ENCODE data around the gene TPPP3. TPM values are rescaled to one million over a fixed set of nuclear protein-coding genes. Genes with fewer than 3 reads are reported as not detected.

The TPPP3 gene
- total RNA-seq, 1 donor from 2014 or later, result 135 TPM

DNA sequence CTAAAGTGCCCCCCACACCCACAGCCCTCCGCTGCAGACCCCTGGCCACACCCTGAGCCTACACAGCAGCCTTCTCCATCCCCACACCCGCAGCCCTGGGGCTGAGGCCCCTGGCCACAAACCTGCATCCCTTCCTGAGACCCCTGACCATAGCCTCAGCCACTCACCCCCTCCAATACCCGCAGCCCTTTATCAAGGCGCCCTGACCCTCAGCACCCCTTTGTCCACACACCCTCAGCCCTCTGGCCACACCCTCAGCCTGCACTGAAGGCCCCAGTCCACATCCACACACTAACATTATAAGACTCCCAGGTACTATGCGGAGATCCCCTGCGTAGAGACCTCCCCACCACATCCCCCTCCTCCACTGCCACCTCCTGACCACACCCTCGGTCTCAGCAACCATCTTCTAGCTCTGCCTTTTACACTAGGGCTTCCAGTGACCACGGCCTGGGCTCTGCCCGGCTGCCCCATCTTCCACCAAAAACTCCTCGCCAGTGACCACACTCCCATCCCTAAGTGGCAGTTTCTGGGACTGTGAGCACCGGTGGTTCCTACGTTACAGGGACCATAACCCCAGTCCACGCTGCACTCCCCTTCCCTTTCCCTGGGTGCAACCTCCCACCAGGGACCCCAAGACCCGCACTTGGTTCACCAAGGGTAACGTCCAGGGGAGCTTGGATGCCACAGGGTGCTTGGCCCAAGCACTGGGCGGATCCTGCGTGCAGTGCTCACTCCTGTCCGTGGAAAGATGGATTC, 818 bp downstream of the TPPP3 start:
- peaks cover 68 to 73% (median 73%) of the 10 kb centered on the region in 3 donors for H3K4me1 ChIP-seq (ENCODE audit: control insufficient read depth in 3 of 3, insufficient read depth in 3 of 3, low read length in 3 of 3)
- H3K27me3 ChIP-seq (ENCODE audit: control insufficient read depth in 3 of 3, insufficient read depth in 3 of 3, low read length in 3 of 3), result no peaks in the 10 kb centered on the region
- peak overlapping the region; percentile 79 to 83 (median 82) for H3K4me3 ChIP-seq (ENCODE audit: low read length in 3 of 3)
- peak overlapping the region; percentile 73 to 85 (median 82) for H3K9ac ChIP-seq (ENCODE audit: low read depth in 1 of 3, low read length in 3 of 3)
- no peaks in the 10 kb centered on the region for H3K36me3 ChIP-seq (ENCODE audit: control insufficient read depth in 3 of 3, insufficient read depth in 3 of 3, low read length in 3 of 3)
- H3K27ac ChIP-seq (ENCODE audit: low read depth, low read length), result peak overlapping the region; percentile 80
- no peaks in the 10 kb centered on the region for H3K9me3 ChIP-seq (ENCODE audit: control insufficient read depth in 3 of 3, low read length in 3 of 3)

DNA sequence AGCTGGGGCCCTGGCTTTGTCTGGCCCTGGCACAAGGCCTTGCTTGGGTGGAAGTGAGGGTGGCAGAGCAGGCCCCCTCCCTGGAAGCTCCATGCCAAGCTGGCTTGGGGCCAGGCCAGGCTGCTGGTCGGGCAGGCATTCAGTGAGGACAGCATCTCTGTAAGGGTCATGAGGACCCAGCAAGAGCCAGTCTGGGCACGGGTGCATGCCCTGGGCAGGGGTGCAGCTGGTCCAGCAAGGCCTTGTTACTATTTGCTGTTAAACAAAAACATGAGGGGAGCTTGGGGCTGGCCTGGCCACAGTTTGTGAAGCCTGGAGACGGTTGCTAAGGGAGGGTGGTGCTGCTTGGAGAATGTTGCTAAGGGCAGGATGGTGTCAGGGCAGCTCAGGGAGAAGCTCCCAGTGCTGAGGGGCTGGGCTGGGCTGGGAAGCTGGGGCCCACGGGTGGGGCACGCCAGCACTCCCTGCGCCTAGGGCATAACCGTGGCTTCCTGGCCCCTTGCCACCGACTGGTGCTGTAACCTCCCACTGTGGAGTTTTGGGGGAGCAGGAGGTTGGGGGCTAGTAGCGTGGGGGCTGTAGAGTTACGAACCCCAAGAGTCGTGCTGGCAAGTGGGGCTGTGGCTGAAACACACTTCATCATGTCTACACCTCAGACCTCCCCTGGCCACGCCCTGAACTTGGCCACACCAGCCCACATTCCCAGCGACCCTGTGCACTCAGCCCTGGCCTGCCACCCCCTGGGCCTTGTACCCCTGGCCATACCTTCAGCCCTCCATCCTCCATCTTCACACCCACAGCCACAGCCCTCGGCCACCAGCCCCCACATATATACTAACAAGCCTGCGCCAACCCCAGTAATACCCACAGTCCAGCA, 1.6 kb downstream of the TPPP3 start:
- no peaks in the 10 kb centered on the region for H3K9me3 ChIP-seq (ENCODE audit: control insufficient read depth in 3 of 3, low read length in 3 of 3)
- no peaks in the 10 kb centered on the region for H3K36me3 ChIP-seq (ENCODE audit: control insufficient read depth in 3 of 3, insufficient read depth in 3 of 3, low read length in 3 of 3)
- peak overlapping the region; percentile 79 to 83 (median 82) for H3K4me3 ChIP-seq (ENCODE audit: low read length in 3 of 3)
- H3K9ac ChIP-seq (ENCODE audit: low read depth in 1 of 3, low read length in 3 of 3), result peak overlapping the region; percentile 73 to 85 (median 82)
- H3K27me3 ChIP-seq (ENCODE audit: control insufficient read depth in 3 of 3, insufficient read depth in 3 of 3, low read length in 3 of 3), result no peaks in the 10 kb centered on the region
- peak overlapping the region; percentile 80 for H3K27ac ChIP-seq (ENCODE audit: low read depth, low read length)
- peaks cover 61 to 67% (median 66%) of the 10 kb centered on the region in 3 donors for H3K4me1 ChIP-seq (ENCODE audit: control insufficient read depth in 3 of 3, insufficient read depth in 3 of 3, low read length in 3 of 3)

DNA sequence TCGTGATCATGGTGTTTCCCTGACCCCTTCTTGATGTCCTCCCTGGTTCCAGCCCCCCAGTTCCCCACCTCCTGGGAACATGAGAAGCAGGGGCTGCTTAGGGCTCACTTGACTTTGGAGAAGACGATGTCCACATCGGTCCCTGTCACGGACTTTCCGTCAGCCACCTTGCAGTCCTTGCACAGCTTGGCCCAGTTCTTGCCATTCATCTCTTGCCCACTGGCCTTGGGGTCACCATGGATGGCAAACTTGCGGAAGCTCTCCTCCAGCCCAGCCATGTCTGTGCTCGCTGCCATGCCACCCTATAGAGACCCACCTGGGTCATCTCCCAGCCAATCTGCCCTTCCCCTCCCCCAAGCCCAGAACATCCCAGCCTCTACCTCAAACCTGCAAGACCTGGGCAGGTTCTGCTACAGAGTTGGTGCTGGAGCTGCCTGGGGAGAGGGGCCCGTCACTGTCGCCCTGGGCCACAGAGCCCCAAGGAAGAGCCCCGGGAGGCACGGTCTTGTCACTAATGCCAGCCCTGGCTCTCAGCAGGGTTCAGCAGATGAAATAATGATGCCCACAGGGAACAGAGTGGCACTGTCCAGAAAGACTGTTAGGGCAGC, 2.4 kb downstream of the TPPP3 start:
- peak overlapping the region; percentile 80 for H3K27ac ChIP-seq (ENCODE audit: low read depth, low read length)
- H3K4me1 ChIP-seq (ENCODE audit: control insufficient read depth in 3 of 3, insufficient read depth in 3 of 3, low read length in 3 of 3), result peaks cover 57 to 60% (median 60%) of the 10 kb centered on the region in 3 donors
- H3K9ac ChIP-seq (ENCODE audit: low read depth in 1 of 3, low read length in 3 of 3), result peak overlapping the region in 2 of 3 donors; percentile 73 to 82
- H3K4me3 ChIP-seq (ENCODE audit: low read length in 3 of 3), result peak overlapping the region in 2 of 3 donors; percentile 14 to 35
- no peaks in the 10 kb centered on the region for H3K9me3 ChIP-seq (ENCODE audit: control insufficient read depth in 3 of 3, low read length in 3 of 3)
- no peaks in the 10 kb centered on the region for H3K36me3 ChIP-seq (ENCODE audit: control insufficient read depth in 3 of 3, insufficient read depth in 3 of 3, low read length in 3 of 3)
- no peaks in the 10 kb centered on the region for H3K27me3 ChIP-seq (ENCODE audit: control insufficient read depth in 3 of 3, insufficient read depth in 3 of 3, low read length in 3 of 3)

DNA sequence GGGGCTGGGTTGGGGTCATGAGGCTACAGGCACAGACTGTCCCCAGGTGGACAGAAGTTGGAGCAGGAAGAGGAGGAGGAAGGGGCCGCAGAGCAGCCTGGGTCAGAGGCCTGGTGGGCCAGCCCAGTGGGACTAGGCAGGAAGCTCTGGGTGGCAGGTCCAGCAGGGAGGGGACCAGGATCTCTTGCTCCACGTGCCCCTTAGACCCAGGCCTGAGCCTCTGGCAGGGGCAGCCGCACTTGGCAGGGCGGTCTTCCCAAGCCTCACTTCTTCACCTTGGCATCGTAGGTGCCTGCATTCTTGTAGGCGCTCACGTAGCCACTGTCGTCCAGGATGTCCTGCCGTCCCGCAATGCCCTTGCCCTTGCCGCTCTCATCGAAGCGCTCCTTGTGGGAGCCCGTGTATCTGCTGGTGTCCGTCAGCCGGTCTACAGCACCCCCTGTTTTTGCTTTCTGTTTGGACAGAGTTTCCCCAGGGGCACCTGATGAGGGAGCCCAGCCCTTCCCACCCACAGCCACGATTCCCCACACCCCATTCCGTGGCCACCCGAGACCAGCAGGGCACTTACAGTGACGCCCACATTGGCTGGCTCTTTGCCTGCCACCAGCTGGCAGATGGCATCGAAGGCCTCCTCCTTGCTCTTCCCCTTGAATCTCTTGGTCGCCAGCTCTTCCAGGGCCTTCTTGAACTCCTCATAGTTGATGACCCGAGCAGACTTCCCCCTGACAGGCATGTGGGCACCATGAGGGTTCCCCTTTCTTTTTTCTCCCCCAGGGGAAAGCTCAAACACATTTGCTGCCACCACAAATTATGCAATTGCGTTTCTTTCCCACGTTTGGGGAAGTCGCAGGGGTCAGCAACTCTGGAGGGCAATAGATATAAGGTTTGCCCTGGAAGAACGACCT, 3.1 kb downstream of the TPPP3 start:
- Histone ChIP-seq H3K9me3 (ENCODE audit: control insufficient read depth in 3 of 3, low read length in 3 of 3) (no peaks in the 10 kb centered on the region), H3K9ac (ENCODE audit: low read depth in 1 of 3, low read length in 3 of 3) (peak overlapping the region in 2 of 3 donors; percentile 32 to 40), H3K4me3 (ENCODE audit: low read length in 3 of 3) (no peak overlapping the region), H3K36me3 (ENCODE audit: control insufficient read depth in 3 of 3, insufficient read depth in 3 of 3, low read length in 3 of 3) (no peaks in the 10 kb centered on the region), H3K27ac (ENCODE audit: low read depth, low read length) (peak overlapping the region; percentile 80), H3K27me3 (ENCODE audit: control insufficient read depth in 3 of 3, insufficient read depth in 3 of 3, low read length in 3 of 3) (no peaks in the 10 kb centered on the region), H3K4me1 (ENCODE audit: control insufficient read depth in 3 of 3, insufficient read depth in 3 of 3, low read length in 3 of 3) (peaks cover 50 to 52% (median 52%) of the 10 kb centered on the region in 3 donors)

DNA sequence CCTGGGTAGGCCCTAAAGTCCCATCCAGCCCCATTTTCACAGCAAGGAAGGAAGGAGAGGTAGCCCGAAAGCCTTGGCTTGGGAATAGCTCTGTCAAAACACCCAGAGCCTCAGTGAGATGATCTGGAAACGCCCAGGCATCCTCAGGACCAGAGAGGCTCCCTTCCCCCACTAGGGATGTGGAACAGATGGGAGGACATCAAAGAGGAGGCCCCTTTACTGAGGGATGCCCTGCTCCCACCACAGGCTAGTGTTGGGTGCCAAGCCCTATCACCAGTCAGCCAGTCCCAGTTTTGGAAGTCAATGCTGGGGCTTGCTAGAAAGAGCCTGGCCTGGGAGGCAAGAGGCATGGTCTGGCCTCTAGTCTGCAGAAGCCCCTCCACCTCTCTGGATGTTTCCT, 4.7 kb downstream of the TPPP3 start:
- no peaks in the 10 kb centered on the region for H3K36me3 ChIP-seq (ENCODE audit: control insufficient read depth in 3 of 3, insufficient read depth in 3 of 3, low read length in 3 of 3)
- H3K4me1 ChIP-seq (ENCODE audit: control insufficient read depth in 3 of 3, insufficient read depth in 3 of 3, low read length in 3 of 3), result peaks cover 43 to 55% (median 51%) of the 10 kb centered on the region in 3 donors
- H3K4me3 ChIP-seq (ENCODE audit: low read length in 3 of 3), result no peak overlapping the region
- no peak overlapping the region for H3K9ac ChIP-seq (ENCODE audit: low read depth in 1 of 3, low read length in 3 of 3)
- no peaks in the 10 kb centered on the region for H3K27me3 ChIP-seq (ENCODE audit: control insufficient read depth in 3 of 3, insufficient read depth in 3 of 3, low read length in 3 of 3)
- H3K9me3 ChIP-seq (ENCODE audit: control insufficient read depth in 3 of 3, low read length in 3 of 3), result no peaks in the 10 kb centered on the region
- H3K27ac ChIP-seq (ENCODE audit: low read depth, low read length), result no peak overlapping the region

DNA sequence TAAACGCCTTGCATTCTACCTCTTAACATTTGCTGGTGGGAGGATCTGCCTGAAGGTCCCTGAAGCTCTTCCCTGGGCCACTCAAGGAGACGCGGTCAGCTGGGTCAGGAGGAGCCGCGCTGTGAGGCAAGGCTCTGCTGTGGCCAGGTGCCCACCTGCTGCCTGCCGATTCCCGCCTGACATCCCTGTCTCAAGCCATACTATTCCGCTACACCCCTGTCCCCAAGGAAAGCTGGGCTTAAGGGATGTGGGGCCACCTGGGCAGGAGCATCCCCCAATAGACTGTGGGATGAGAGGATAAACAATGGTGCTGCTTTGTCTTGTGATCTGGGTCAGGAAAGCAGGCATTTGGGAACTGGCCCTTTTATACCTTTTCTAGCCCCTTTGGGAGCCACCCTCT, 5.1 kb downstream of the TPPP3 start:
- no peaks in the 10 kb centered on the region for H3K36me3 ChIP-seq (ENCODE audit: control insufficient read depth in 3 of 3, insufficient read depth in 3 of 3, low read length in 3 of 3)
- no peaks in the 10 kb centered on the region for H3K9me3 ChIP-seq (ENCODE audit: control insufficient read depth in 3 of 3, low read length in 3 of 3)
- peaks cover 41 to 52% (median 49%) of the 10 kb centered on the region in 3 donors for H3K4me1 ChIP-seq (ENCODE audit: control insufficient read depth in 3 of 3, insufficient read depth in 3 of 3, low read length in 3 of 3)
- no peak overlapping the region for H3K27ac ChIP-seq (ENCODE audit: low read depth, low read length)
- H3K27me3 ChIP-seq (ENCODE audit: control insufficient read depth in 3 of 3, insufficient read depth in 3 of 3, low read length in 3 of 3), result no peaks in the 10 kb centered on the region
- no peak overlapping the region for H3K9ac ChIP-seq (ENCODE audit: low read depth in 1 of 3, low read length in 3 of 3)
- no peak overlapping the region for H3K4me3 ChIP-seq (ENCODE audit: low read length in 3 of 3)

DNA sequence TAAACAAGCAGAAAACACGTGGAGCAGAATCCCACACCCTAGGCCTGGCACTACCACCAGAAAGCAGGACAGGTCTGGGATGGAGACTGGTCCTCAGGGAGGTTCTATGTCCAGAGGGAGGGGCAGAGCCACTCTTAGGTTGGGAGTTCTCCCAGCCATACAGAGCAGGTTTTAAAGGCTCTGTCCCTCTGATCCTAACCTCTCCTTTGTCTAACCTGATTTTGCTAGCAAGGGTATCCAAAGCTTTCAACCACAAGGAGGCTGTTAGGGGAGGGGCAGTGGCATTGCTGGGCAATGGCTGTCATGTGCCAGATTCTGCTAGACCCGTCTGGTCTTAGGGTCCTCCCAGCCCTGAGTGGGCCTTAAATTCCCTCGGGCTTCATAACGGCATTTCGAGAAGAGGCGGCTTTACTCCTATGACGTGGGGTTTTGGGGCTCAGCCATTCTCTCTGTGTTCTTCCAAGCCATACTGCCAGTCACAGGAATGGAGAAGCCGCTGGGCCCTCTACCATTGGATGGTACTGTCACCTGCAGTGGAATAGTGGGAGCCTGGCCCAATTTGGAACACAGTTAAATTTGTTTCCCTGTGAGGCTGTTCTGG, 5.7 kb downstream of the TPPP3 start:
- Histone ChIP-seq H3K4me3 (ENCODE audit: low read length in 3 of 3) (no peak overlapping the region), H3K9ac (ENCODE audit: low read depth in 1 of 3, low read length in 3 of 3) (no peak overlapping the region), H3K36me3 (ENCODE audit: control insufficient read depth in 3 of 3, insufficient read depth in 3 of 3, low read length in 3 of 3) (no peaks in the 10 kb centered on the region), H3K9me3 (ENCODE audit: control insufficient read depth in 3 of 3, low read length in 3 of 3) (no peaks in the 10 kb centered on the region), H3K27ac (ENCODE audit: low read depth, low read length) (no peak overlapping the region), H3K4me1 (ENCODE audit: control insufficient read depth in 3 of 3, insufficient read depth in 3 of 3, low read length in 3 of 3) (peaks cover 35 to 46% (median 43%) of the 10 kb centered on the region in 3 donors), H3K27me3 (ENCODE audit: control insufficient read depth in 3 of 3, insufficient read depth in 3 of 3, low read length in 3 of 3) (no peaks in the 10 kb centered on the region)

DNA sequence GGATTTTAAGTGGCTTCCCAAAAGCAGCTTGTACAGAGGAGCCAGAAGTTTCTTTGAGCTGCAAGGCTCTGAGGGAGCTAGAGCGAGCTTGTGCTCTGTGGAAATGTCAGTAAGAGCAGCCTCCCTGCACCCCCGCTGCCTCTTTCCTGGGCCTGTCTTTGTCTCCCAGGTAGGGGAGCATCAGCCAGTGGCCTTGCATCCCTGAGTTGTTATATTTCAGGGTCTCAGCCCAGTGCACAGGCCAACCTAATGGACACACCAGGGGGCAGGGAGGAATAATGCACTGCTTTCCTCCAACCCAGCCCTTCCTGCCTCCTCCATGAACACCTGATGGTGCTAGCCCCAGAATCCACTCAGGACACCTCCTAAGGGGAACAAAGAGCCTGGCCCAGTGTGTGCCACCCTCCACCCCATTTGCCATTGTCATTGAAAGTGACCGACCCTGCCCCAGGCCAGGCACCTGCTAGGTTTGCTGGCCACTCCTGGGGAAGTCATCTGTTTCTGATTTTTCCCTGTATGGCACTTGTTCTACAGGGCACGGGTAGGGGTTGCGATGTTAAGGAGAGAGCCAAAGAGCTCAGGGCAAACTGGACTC, 6.3 kb downstream of the TPPP3 start:
- H3K27ac ChIP-seq (ENCODE audit: low read depth, low read length), result no peak overlapping the region
- H3K4me1 ChIP-seq (ENCODE audit: control insufficient read depth in 3 of 3, insufficient read depth in 3 of 3, low read length in 3 of 3), result peaks cover 29 to 40% (median 36%) of the 10 kb centered on the region in 3 donors
- no peak overlapping the region for H3K9ac ChIP-seq (ENCODE audit: low read depth in 1 of 3, low read length in 3 of 3)
- no peaks in the 10 kb centered on the region for H3K27me3 ChIP-seq (ENCODE audit: control insufficient read depth in 3 of 3, insufficient read depth in 3 of 3, low read length in 3 of 3)
- H3K4me3 ChIP-seq (ENCODE audit: low read length in 3 of 3), result no peak overlapping the region
- no peaks in the 10 kb centered on the region for H3K36me3 ChIP-seq (ENCODE audit: control insufficient read depth in 3 of 3, insufficient read depth in 3 of 3, low read length in 3 of 3)
- H3K9me3 ChIP-seq (ENCODE audit: control insufficient read depth in 3 of 3, low read length in 3 of 3), result no peaks in the 10 kb centered on the region

Data from skeletal muscle tissue (tissue), 4 donors.